Esophagus muscularis mucosa (tissue), 4 donors: ENCODE results near the gene BIK.

Experiments used
- EP300 ChIP-seq: sonication (generic); formaldehyde crosslinking; IDR thresholded peaks from one replicate; pipeline ENCODE4 v1.6.1; 2017; ENCODE audit warnings: antibody characterized with exemption
- POLR2AphosphoS5 ChIP-seq, 2 donors: sonication (generic); formaldehyde crosslinking; IDR thresholded peaks; one replicate each; pipeline ENCODE4 v1.6.1; 2017; ENCODE audit warnings: antibody characterized with exemption in 2 of 2
- TF ChIP-seq, protein P1 (sequence below), 3 experiments: fragments of 200-600 bp in 2 of 3; fragments of 450-650 bp in 1 of 3; sonication (generic) in 2 of 3; IDR thresholded peaks; one replicate each; pipeline ENCODE4 v1.5.1; 2017 to 2019; ENCODE audit warnings: antibody characterized with exemption in 3 of 3, mild to moderate bottlenecking in 2 of 3, moderate library complexity in 1 of 3

GRCh38 chr22:43110444-43110926 is at the start of gene BIK:
- TF ChIP-seq, protein P1, sequence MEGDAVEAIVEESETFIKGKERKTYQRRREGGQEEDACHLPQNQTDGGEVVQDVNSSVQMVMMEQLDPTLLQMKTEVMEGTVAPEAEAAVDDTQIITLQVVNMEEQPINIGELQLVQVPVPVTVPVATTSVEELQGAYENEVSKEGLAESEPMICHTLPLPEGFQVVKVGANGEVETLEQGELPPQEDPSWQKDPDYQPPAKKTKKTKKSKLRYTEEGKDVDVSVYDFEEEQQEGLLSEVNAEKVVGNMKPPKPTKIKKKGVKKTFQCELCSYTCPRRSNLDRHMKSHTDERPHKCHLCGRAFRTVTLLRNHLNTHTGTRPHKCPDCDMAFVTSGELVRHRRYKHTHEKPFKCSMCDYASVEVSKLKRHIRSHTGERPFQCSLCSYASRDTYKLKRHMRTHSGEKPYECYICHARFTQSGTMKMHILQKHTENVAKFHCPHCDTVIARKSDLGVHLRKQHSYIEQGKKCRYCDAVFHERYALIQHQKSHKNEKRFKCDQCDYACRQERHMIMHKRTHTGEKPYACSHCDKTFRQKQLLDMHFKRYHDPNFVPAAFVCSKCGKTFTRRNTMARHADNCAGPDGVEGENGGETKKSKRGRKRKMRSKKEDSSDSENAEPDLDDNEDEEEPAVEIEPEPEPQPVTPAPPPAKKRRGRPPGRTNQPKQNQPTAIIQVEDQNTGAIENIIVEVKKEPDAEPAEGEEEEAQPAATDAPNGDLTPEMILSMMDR (IDR thresholded peaks at IDR 0.05) = peak in 1 of 3 experiments; percentile 19
- TF ChIP-seq POLR2AphosphoS5 (IDR thresholded peaks at IDR 0.05) (no peak), EP300 (no peak)
